Tibial nerve (tissue), 4 donors: ENCODE data around the gene BCCIP. TPM values are rescaled to one million over a fixed set of nuclear protein-coding genes. Genes with fewer than 3 reads are reported as not detected.

ENCODE experiments used
- DNase-seq, 2 donors: peaks; one replicate each; pipeline ENCODE4 v3.0.0-alpha.2; 2019; ENCODE audit warnings: low spot score in 2 of 2
- H3K27ac ChIP-seq, 4 donors: fragments of 200-600 bp; sonication (generic) in 3 of 4; one replicate each; pipeline ENCODE4 v1.5.1; 2017 to 2019; ENCODE audit warnings: mild to moderate bottlenecking in 1 of 4
- H3K27me3 ChIP-seq, 2 donors: fragments of 200-600 bp; sonication (generic) in 1 of 2; one replicate each; pipeline versions ENCODE4 v1.5.1 to v1.6.0; 2017 to 2019
- H3K36me3 ChIP-seq, 3 donors: fragments of 200-600 bp; sonication (generic); one replicate each; pipeline ENCODE4 v1.5.1; 2018 to 2019
- H3K4me1 ChIP-seq, 4 donors: fragments of 200-600 bp; sonication (generic) in 3 of 4; one replicate each; pipeline ENCODE4 v1.5.1; 2017 to 2019
- H3K4me3 ChIP-seq, 4 donors: fragments of 200-600 bp; sonication (generic) in 3 of 4; one replicate each; pipeline ENCODE4 v1.5.1; 2017 to 2019; ENCODE audit warnings: mild to moderate bottlenecking in 1 of 4, moderate library complexity in 1 of 4
- H3K9me3 ChIP-seq, 4 donors: fragments of 200-600 bp; sonication (generic) in 3 of 4; one replicate each; pipeline ENCODE4 v1.5.1; 2017 to 2019
- CTCF ChIP-seq, 5 experiments: fragments of 200-600 bp in 3 of 5; fragments of 450-650 bp in 2 of 5; sonication (generic) in 3 of 5; IDR thresholded peaks; one replicate each; pipeline ENCODE4 v1.5.1; 2016 to 2019; ENCODE audit warnings: antibody characterized with exemption in 5 of 5, mild to moderate bottlenecking in 3 of 5, moderate library complexity in 2 of 5
- EP300 ChIP-seq, 2 donors: sonication (generic); formaldehyde crosslinking; IDR thresholded peaks; one replicate each; pipeline ENCODE4 v1.6.1; 2017; ENCODE audit warnings: antibody characterized with exemption in 2 of 2, mild to moderate bottlenecking in 1 of 2
- POLR2A ChIP-seq, 2 donors: fragments of 450-650 bp; IDR thresholded peaks; one replicate each; pipeline ENCODE4 v1.6.1; 2017; ENCODE audit warnings: antibody characterized with exemption in 2 of 2, mild to moderate bottlenecking in 2 of 2, moderate library complexity in 2 of 2
- WGBS, 2 donors: methylation state at CpG; one replicate each; pipeline ENCODE4 v1.1.5; 2018; 5-methylcytosine and 5-hydroxymethylcytosine counted together
- total RNA-seq, 4 donors: library from RNA; depleted of rRNA; stranded (reverse); fragments of >200 nt; gene quantifications; one replicate each; pipeline ENCODE4 v1.1.0, GENCODE V29; 2016

Gene BCCIP
- total RNA-seq, 4 donors from 2014 or later, result 22.0 to 40.0 (median 33.6) TPM

GRCh38 chr10:125777806-125778205, 45.5 kb upstream of the BCCIP start:
- Histone ChIP-seq H3K4me3 (no peak overlapping the region), H3K27me3 (peaks cover 0 to 3% of the 10 kb centered on the region in 2 donors), H3K27ac (no peak overlapping the region), H3K9me3 (peaks cover 0 to 7% (median 0%) of the 10 kb centered on the region in 4 donors), H3K36me3 (peaks cover 0 to 8% (median 0%) of the 10 kb centered on the region in 3 donors), H3K4me1 (no peaks in the 10 kb centered on the region)
- TF ChIP-seq POLR2A (IDR thresholded peaks at IDR 0.05), result no peak
- no peak for TF ChIP-seq CTCF (IDR thresholded peaks at IDR 0.05)
- no peak for TF ChIP-seq EP300 (IDR thresholded peaks at IDR 0.05)
- no peak for DNase-seq
- 93 to 95% methylated on average over 9 of the region's 9 CpGs for WGBS, 2 donors

GRCh38 chr10:125778556-125778955, 44.8 kb upstream of the BCCIP start:
- Histone ChIP-seq H3K4me3 (no peak overlapping the region), H3K36me3 (peaks cover 0 to 13% (median 0%) of the 10 kb centered on the region in 3 donors), H3K4me1 (no peaks in the 10 kb centered on the region), H3K27ac (no peak overlapping the region), H3K9me3 (peaks cover 0 to 7% (median 0%) of the 10 kb centered on the region in 4 donors), H3K27me3 (peaks cover 0 to 3% of the 10 kb centered on the region in 2 donors)
- TF ChIP-seq POLR2A (IDR thresholded peaks at IDR 0.05) (no peak), EP300 (IDR thresholded peaks at IDR 0.05) (no peak), CTCF (IDR thresholded peaks at IDR 0.05) (no peak)
- 62 to 67% methylated on average over 5 of the region's 5 CpGs for WGBS, 2 donors
- DNase-seq, result no peak

GRCh38 chr10:125779403-125780327, 43.7 kb upstream of the BCCIP start:
- no peak for TF ChIP-seq EP300 (IDR thresholded peaks at IDR 0.05)
- Histone ChIP-seq H3K4me3 (no peak overlapping the region), H3K27me3 (peaks cover 0 to 2% of the 10 kb centered on the region in 2 donors), H3K4me1 (no peaks in the 10 kb centered on the region), H3K27ac (no peak overlapping the region), H3K9me3 (peaks cover 0 to 7% (median 0%) of the 10 kb centered on the region in 4 donors), H3K36me3 (peaks cover 0 to 13% (median 0%) of the 10 kb centered on the region in 3 donors)
- 81 to 85% methylated on average over 10 of the region's 10 CpGs for WGBS, 2 donors
- no peak for DNase-seq

GRCh38 chr10:125781374-125781773, 42.0 kb upstream of the BCCIP start:
- TF ChIP-seq EP300 (IDR thresholded peaks at IDR 0.05) (no peak), CTCF (IDR thresholded peaks at IDR 0.05) (no peak), POLR2A (IDR thresholded peaks at IDR 0.05) (no peak)
- Histone ChIP-seq H3K4me3 (no peak overlapping the region), H3K27me3 (no peaks in the 10 kb centered on the region), H3K4me1 (no peaks in the 10 kb centered on the region), H3K27ac (no peak overlapping the region), H3K9me3 (peaks cover 0 to 7% (median 0%) of the 10 kb centered on the region in 4 donors), H3K36me3 (peaks cover 0 to 24% (median 0%) of the 10 kb centered on the region in 3 donors)
- WGBS, 2 donors, result 86 to 91% methylated on average over 8 of the region's 8 CpGs
- DNase-seq, result no peak

- Histone ChIP-seq H3K27ac (no peak overlapping the region), H3K4me1 (no peaks in the 10 kb centered on the region), H3K27me3 (no peaks in the 10 kb centered on the region), H3K9me3 (peaks cover 0 to 7% (median 0%) of the 10 kb centered on the region in 4 donors), H3K4me3 (no peak overlapping the region), H3K36me3 (peaks cover 0 to 30% (median 0%) of the 10 kb centered on the region in 3 donors)
- 61 to 72% methylated on average over 11 of the region's 11 CpGs for WGBS, 2 donors
- no peak for DNase-seq
- TF ChIP-seq CTCF (IDR thresholded peaks at IDR 0.05) (no peak), POLR2A (IDR thresholded peaks at IDR 0.05) (no peak), EP300 (IDR thresholded peaks at IDR 0.05) (no peak)
These were observed 41.3 kb upstream of the BCCIP start for GRCh38 chr10:125782054-125782453.
